Stimulated activated CD4-positive, alpha-beta T cell treated with anti-CD3 and anti-CD28 coated beads, TNF-alpha, amount 100 ng/mL, for 4 hours (primary cell): ENCODE data around the gene ENTPD3.
A peak's percentile ranks its signal among the peaks of the same experiment; 100 is the strongest.

Experiments
- DNase-seq, 3 experiments: peaks; one replicate each; pipeline ENCODE4 v3.0.0-alpha.2; 2020; ENCODE audit warnings: low read depth in 3 of 3

The ENTPD3 gene, protein sequence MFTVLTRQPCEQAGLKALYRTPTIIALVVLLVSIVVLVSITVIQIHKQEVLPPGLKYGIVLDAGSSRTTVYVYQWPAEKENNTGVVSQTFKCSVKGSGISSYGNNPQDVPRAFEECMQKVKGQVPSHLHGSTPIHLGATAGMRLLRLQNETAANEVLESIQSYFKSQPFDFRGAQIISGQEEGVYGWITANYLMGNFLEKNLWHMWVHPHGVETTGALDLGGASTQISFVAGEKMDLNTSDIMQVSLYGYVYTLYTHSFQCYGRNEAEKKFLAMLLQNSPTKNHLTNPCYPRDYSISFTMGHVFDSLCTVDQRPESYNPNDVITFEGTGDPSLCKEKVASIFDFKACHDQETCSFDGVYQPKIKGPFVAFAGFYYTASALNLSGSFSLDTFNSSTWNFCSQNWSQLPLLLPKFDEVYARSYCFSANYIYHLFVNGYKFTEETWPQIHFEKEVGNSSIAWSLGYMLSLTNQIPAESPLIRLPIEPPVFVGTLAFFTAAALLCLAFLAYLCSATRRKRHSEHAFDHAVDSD

DNA sequence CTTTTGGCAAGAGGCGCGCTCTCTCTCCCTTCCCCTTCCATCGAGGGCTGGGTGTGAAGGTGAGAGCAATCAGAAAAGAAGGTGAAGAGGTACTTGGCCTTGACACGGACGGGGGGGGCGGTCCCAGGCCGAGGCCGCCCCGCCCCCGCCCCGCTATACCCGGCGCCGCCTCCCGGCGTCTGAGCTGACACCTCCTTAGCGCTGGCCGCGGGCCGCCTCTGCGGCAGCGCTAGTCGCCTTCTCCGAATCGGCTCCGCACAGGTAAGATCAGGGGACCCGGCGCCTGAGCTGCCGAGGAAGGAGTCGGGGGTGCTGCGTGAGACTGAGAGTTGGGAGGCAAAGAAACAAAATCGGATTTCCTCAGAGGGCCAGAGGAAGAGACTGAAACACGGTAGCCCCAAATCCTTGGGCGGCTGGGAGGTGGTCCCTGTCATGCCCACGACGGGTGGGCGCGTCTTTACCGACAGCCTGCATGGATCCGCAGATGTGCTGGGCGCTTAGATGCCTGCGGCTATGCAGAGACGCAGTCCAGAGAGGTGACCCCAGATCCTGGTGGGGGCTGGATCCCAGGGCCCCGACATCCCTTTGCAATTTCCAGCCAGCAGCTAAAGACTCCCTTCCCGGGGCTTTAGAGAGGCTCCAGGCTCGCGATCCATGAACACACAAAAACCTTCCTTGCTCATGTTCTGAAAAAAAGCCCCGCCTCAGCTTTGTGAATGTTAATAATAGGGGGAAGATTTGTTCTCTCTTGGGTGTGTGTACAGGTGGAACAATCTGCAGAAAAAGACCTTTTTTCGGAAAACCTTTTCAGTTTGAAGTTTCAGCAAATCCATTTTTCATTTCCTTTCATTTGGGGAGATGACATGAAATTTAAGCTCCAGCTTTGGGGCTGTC, at the start of gene ENTPD3:
Gene ENTPD3 (plus strand): TSS at position 184 of the 894 bp plus-strand sequence. CDS start 874 bp downstream, outside the sequence.
- DNase-seq, result peak in 2 of 3 experiments; percentile 4 to 18

DNA sequence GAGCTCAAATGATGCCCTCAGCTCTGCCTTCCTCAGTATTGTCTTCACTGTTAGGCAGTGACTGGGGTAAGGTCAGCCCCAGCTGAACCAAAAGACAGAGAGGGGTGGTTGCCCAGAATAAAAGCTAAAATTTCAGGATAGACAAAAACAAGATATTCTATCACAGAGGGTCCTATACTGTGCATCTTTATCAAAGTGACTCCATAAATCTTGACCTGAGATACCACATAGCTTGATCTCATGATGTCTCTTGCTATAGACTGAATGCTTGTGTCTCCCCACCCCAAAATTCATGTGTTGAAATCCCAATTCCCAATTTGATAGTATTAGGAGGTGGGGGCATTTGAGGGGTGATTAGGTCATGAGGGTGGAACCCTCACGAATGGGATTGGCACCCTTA, 47.1 kb upstream of the ENTPD3 start:
- DNase-seq, result no peak

DNA sequence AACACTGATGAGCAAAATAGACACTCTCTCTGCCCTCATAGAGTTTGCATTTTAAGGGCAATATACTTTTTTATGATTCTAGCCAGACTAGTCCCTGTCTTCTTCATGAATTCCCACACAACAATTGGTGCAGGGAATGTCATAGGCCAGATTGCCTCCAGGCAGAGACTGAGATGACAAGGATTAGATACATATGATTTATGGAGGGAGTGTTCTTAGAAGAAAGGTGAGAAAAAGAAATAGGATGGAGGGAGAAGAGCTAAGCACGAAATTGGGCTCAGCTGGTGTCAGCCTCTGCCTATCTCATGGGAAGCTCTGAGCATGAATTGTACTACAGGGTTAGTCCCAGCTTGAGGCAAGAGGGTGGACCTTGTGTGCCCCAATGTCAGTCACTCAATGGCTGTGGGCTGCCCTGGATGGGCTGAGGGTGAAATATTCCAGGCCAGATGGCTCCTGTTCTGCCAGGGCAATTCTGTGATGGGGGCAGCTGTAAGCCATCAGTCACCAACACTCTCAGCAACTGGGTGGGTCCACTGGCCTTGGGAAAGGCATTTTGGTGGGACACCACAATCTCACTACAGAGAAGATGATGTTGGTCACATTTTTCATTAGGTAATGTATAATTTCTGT, 46.3 kb upstream of the ENTPD3 start:
- no peak for DNase-seq

DNA sequence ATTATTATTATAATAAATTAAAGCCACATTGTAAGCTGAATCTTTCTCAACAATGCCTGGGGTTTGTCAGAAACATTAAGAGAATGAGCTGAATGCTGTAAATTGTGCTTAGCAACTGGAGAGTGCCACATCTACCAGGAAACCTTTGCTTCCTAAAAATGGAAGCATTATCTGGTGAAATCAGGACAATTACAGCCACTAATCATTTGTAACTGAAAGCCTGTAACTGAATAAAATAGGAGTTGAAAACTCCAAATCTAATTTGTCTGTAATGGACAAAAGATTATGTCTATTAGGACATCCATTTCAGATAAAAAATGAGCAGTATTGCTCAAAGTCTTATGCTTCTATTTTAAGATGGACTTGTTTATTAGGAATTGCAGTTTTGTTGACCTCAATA, 45.3 kb upstream of the ENTPD3 start:
- no peak for DNase-seq

DNA sequence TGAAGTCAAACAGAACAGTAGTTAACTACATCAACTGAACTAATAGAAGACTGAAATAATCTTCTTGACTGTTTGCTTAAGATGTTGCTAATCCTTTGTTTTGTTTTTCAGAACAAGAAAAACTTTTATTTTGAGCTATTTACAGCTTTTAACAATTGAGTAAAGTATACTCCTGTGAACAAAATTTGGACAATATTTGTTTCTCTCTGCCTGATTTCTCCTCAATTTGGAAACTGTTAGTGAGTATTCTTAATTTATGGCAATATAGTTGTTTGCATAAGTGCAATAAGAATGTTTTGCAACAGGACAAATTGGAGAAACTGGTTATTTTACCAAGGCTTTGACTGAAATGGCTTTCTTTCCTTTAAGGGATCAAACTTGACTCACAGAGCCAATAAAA, 36.5 kb upstream of the ENTPD3 start:
- no peak for DNase-seq

DNA sequence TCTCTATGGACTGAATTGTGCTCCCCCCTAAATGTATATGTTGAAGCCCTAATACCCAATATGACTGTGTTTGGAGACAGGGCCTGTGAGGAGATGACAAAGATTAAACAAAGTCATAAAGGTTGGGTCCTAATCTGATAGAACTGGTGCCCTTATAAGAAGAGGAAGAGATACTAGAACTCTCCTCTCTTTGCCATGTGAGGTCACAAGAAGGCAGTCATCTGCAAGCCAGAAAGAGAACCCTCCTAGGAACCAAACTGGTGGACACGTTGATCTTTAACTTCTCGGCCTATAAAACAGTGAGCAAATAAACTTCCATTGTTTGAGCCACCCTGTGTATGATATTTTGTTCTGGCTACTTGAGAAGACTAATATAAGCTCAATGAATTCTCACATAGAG, 31.6 kb upstream of the ENTPD3 start:
- no peak for DNase-seq

DNA sequence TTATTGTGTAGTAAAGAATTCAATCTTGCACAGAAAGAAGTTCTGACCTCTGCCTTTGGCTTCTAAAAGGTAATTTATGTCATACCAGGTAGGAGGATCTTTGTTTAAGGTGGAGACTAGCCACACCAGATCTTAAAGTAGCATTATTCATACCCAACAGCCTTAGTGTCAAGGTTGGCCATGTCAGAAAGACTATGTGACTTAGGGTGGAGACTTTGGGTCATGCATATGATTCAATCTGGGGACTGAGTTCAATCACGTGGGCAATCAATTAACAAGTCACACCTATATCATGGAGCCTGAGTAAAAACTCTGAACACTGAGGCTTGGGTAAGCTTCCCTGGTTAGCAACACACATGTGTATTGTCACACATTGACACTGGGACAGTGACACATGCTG, 28.5 kb upstream of the ENTPD3 start:
- no peak for DNase-seq

DNA sequence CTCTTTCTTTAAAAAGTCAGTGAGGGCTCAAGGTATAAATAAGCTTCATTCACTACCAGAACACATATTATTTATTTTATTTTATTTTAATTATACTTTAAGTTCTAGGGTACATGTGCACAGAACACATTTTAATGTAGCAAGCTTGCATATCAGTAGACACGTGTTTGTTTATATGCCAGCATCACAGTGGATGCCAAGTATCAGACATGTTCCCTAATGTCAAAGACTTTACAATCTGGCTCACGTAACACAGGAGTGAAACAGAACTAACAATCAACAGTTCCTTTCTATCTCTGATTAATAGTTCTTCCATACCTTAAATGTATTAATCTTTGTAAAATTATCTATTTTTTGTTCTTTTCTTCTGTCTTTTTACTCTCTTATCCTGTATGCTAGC, 23.3 kb upstream of the ENTPD3 start:
- DNase-seq, result no peak

DNA sequence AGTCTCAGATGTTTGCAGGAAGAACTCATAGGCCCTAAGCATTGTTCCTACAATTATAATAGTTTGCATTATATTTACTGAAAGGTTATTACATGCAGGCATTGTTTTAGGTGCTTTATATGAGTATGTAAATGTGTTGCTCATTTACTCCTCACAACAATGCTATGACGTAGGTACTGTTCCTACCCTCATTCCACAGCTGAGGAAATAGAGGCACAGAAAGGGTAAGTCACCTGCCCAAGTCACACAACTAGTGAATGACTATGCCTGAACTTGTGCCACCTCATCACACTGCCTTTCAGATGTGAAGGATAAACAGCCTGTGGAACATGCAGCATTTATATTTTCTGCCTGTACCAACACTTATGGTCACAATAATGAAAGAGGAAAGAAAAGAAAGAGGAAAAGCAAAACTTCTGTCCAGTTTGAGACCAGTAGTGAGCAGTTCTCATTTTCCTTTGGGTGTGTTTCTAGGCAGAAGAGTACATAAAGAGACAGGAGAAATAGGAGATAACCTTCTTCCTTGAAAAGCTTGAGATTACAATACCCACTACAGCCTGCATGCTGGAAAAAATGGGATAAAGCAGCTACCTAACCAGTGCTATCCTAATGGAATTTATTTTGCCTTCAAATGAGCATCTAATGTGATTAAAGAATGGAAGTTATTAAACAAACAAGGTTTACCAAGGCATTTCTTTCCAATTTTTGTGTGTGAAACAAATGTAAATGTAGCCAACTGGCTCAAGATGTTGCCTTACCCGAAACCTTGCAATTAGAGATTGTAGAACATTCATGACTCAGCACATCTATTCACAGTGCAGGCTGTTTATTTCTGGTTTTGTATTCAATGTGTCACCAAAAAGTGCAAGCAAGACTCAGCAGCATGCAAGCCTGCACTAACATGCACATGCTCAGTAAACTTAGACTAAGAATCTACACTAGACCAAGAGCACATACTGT, 20.5 kb upstream of the ENTPD3 start:
- no peak for DNase-seq

DNA sequence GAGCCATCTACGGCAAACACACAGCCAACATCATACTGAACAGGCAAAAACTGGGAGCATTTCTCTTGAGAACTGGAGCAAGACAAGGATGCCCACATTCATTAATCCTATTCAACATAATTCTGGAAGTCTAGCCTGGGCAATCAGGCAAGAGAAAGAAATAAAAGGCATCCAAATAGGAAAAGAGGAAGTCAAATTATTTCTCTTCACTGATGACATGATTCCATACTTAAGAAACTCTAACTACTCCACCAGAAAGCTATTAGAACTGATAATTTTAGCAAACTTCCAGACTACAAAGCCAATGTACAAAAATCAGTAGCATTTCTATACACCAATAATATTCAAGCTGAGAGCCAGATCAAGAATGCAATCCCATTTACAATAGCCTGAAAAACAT, 17.3 kb upstream of the ENTPD3 start:
- no peak for DNase-seq

DNA sequence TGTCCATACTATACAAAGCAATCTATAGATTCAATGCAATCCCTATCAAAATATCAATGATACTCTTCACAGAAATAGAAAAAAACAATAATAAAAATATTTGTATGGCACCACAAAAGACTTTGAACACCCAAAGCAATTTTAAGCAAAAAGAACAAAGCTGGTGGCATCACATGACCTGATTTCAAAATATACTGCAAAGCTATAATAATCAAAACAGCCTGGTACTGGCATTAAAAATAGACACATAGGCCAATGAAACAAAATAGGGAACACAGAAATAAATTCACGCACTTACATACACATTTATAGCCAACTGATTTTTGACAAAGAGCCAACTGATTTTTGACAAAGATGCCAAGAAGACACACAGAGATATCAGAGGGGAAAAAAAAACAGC, 9.2 kb upstream of the ENTPD3 start:
- DNase-seq, result no peak

DNA sequence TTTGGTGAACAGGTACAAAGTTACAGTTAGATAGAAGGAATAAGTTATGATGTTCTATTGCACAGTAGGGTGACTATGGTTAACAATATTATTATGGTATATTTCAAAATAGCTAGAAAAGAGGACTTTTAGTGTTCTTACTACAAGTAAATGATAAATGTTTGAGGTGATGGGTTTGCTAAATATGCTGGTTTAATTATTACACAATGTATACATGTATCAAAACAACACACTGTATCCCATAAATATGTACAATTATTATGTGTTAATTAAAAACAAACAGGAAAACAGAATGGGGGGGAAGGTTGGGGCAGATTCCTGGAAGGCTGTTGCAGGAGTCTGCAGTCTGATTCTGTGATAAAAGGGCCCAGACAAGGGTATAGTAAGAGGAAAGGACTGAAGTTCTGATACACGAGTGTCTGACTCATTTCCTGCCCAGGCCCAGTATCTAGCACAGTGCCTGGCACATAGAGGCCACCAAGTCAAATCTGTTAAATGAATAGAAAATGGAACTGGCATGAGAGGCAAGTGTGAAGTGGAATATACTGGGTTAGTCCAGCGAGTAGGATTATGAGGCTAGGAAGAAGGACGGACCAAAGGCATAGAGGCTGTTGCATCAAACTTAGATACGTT, 7.2 kb upstream of the ENTPD3 start:
- DNase-seq, result no peak

DNA sequence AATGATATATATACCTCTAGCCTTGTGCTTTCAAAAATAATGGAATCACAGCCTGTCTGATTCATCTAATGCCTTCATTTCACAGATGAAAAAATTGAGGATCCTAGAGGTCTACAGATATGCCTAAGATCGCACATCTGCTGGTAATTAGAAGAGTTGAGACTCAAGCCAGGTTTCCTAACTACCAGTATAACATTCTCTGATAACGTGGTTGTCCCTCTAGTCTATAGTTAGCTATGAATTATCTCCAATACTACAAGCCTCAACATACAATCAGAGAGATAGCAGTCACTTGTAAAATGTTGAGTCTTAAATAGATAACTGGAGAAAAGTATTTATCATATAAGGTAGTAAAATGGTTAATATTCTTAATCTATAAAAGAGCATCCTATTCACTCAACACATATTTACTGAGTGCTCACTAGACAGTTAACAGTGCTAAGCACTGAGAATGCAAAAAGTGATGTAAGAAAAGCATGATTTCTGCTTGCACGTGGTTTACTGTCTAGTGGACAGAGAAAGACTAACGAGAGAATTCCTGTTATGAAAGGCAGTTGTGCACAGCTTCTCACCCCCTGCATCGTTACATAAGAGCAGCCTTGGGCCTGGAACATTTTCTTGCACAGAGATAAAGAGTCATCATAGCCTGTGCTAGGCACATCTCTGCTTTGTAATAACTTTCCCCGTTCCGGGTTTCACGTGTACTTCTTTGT, 4.9 kb upstream of the ENTPD3 start:
- DNase-seq, result no peak

DNA sequence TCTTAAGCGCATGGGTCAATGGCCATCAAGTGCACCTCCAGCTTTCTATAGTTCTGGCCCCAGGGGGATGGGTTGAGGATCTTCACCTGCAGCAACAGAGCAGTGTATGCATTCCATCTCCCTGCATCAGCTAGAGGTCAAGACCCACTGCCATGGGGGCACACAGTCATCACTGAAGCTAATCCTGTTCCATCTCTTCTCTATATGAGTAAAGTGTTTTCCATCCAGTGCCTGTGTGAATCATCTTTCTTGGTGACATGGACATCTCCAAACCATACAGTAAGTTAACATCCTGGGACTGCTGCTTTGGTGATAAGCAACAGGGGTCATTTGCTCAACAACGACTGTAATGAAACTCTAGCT, 4.4 kb upstream of the ENTPD3 start:
- DNase-seq, result no peak

DNA sequence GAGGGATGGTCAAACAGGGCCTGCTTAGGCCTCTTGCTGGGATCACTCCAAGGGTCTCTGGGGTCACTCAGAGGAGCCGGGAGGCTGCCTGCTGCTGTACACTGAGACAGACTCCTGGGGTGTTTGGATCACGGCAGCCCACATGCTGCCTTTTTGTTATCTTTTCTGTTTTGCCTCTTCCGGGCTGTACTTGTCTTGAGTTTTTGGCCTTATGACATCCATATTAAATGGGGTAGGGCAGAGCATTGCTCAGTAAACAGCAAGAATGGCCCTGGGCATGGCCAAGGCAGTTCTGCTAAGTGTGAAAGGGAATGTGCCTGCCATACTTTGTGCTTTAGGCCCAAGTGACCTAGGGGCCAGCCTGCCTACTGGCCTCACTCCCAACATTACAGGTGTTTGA, 771 bp upstream of the ENTPD3 start:
- no peak for DNase-seq

DNA sequence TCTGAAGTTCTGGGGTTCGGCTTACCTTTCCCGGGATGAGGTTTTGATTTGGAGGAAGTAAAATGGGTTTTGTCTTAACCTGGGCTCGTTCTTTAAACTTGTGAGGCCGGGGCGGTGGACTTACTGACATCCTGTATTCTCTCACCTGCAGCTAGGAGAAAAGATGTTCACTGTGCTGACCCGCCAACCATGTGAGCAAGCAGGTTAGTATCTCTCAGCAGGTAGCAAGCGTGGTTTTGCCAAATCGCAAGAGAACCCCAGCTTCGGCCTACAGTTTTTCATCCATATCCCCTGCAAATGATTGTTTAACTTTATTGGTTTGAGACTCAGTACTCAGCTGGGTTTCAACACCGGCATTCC, 891 bp downstream of the ENTPD3 start:
- no peak for DNase-seq

DNA sequence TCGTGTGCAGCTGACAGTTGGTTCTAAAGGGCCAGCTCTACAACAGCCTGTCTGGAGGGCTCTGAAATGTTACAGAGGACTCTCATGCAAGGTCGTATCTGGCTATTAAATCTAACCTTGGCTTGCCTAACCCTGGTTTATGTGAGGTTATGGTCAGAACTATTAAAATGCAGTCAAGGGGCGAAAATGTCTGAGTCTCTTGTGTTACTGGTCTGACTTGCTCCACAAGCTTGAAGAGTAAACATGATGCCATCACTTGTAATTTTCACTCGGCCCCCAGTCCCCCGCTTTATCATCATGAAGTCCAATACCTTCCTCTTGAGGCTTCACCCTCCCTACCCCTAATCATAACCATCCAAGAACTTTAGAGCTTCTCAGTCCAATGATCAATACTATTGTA, 9.4 kb downstream of the ENTPD3 start:
- no peak for DNase-seq

DNA sequence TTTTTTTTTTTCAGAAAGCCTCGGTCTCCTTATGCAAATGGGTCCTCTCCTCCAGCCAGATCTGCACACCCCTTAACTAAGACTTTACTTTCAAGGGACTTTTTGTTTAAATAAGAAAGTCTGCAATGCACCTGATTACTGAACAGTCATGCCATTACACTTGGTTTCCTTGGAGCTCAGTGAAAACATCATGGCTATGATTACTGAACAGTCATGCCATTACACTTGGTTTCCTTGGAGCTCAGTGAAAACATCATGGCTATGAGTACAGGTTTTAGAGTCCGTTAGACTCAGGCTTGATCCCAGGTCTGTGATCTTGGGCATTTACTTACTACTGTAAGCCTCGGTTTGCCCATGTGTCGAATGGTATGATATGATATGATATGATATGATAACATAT, 10.1 kb downstream of the ENTPD3 start:
- no peak for DNase-seq

DNA sequence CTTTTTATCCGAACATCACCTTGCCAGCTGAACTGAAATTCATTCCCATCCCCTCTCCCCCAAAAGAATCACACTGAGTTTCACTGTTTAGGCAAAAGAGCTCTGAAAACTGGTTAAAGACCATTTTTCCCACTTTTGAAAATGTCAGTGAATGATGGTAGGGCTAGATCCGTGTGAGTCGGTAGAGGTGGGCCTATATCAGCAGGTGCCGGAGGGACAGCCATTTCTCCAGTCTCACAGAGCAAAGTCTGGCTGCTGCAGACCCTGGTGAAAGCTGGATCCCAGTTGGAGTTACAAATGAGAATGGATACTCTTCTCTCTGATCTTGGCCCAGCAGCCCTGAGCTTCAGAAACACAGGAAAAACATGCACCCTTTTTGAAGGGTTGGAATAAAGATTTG, 10.9 kb downstream of the ENTPD3 start:
- no peak for DNase-seq

DNA sequence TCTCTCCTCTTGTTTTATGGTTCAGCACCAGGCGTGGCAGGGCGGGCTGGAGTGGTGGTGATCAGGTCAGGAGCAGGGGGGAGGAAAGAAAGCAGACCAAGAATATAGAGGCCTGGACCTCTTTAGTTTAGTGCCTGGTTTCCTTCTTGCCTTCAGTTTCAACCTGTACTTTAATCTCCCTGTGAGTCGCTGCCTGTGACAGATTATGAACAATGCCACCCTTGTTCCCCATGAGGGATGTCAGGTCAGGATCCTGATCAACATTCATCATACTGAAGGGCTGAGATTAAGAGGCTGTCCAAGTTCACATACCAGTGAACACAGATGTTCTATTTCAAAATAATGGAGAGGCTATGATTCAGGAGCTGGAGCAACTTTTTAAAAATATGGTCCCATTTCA, 11.4 kb downstream of the ENTPD3 start:
- no peak for DNase-seq
